Measurements from ENCODE around the gene PLPP1.

- no peak for TF ChIP-seq CTCF (IDR thresholded peaks at IDR 0.05; ENCODE audit: low read depth, low read length)
- no peak for TF ChIP-seq EZH2phosphoT487 (IDR thresholded peaks at IDR 0.05; ENCODE audit: low read depth)
Measured at GRCh38 chr5:55469839-55470238, 64.9 kb downstream of the PLPP1 start.

Measured in OCI-LY3 (cell line).